Neural cell (in vitro differentiated cells): Measurements from ENCODE around the gene ARSK. TPM values are rescaled to one million over a fixed set of nuclear protein-coding genes. Genes with fewer than 3 reads are reported as not detected.

Experiments used
- H2AFZ ChIP-seq: fragments of 200-600, 300-800 bp; sonication (generic), shearing (Covaris generic); 2 replicates; pipeline ENCODE4 v1.6.0; 2014; ENCODE audit warnings: low read depth, mild to moderate bottlenecking, antibody characterized with exemption, low read length, moderate library complexity
- H3F3A ChIP-seq: fragments of 200-600 bp; shearing (Covaris generic); 2 replicates; pipeline ENCODE4 v1.6.1; 2016; ENCODE audit warnings: mild to moderate bottlenecking, moderate library complexity, mixed read lengths, antibody characterized with exemption, low read length; ENCODE audit not compliant: insufficient read depth, poor library complexity, severe bottlenecking
- H3K27ac ChIP-seq: fragments of 200-600, 300-800 bp; sonication (generic), shearing (Covaris generic); 2 replicates; pipeline ENCODE4 v1.5.1; 2014; ENCODE audit warnings: mild to moderate bottlenecking, low read length, moderate library complexity
- H3K27me3 ChIP-seq: fragments of 300-800, 200-600 bp; sonication (generic), shearing (Covaris generic); 2 replicates; pipeline ENCODE4 v1.6.0; 2014; ENCODE audit warnings: mild to moderate bottlenecking, low read depth, low read length, moderate library complexity; ENCODE audit not compliant: insufficient read depth
- H3K36me3 ChIP-seq: fragments of 300-800, 200-600 bp; sonication (generic), shearing (Covaris generic); 2 replicates; pipeline ENCODE4 v1.5.1; 2014; ENCODE audit warnings: mild to moderate bottlenecking, antibody characterized with exemption, low read length, moderate library complexity; ENCODE audit not compliant: insufficient read depth
- H3K4me2 ChIP-seq: fragments of 300-800, 200-600 bp; sonication (generic), shearing (Covaris generic); 2 replicates; pipeline ENCODE4 v1.6.0; 2014; ENCODE audit warnings: mild to moderate bottlenecking, low read length
- H3K4me3 ChIP-seq: fragments of 300-800, 200-600 bp; sonication (generic), shearing (Covaris generic); 2 replicates; pipeline ENCODE4 v1.5.1; 2014; ENCODE audit warnings: mild to moderate bottlenecking, low read length, moderate library complexity
- H3K79me2 ChIP-seq: fragments of 200-600 bp; shearing (Covaris generic); replicated peaks from 2 replicates; pipeline ENCODE4 v1.6.0; 2014; ENCODE audit warnings: mild to moderate bottlenecking, low read length, moderate library complexity; ENCODE audit not compliant: insufficient read depth
- H3K9ac ChIP-seq: fragments of 300-800, 200-600 bp; sonication (generic), shearing (Covaris generic); 2 replicates; pipeline ENCODE4 v1.6.1; 2016; ENCODE audit warnings: mild to moderate bottlenecking, low read length, mixed read lengths
- H3K9me2 ChIP-seq: fragments of 200-600 bp; shearing (Covaris generic); 2 replicates; pipeline ENCODE4 v1.6.1; 2016; ENCODE audit warnings: mild to moderate bottlenecking, low read length, mixed read lengths; ENCODE audit not compliant: insufficient read depth
- H3K9me3 ChIP-seq: fragments of 200-600, 300-800 bp; sonication (generic), shearing (Covaris generic); 2 replicates; pipeline ENCODE4 v1.6.1; 2016; ENCODE audit warnings: mild to moderate bottlenecking, mixed run types, low read length, moderate library complexity, mixed read lengths
- H4K20me1 ChIP-seq: fragments of 200-600 bp; shearing (Covaris generic); 2 replicates; pipeline ENCODE4 v1.6.1; 2016; ENCODE audit warnings: mild to moderate bottlenecking, mixed run types; ENCODE audit not compliant: insufficient read depth
- EP300 ChIP-seq: fragments of 450-650 bp; conservative IDR thresholded peaks from 2 replicates; pipeline ENCODE4 v1.6.1; 2014; ENCODE audit warnings: antibody characterized with exemption, mild to moderate bottlenecking, moderate library complexity; ENCODE audit not compliant: poor library complexity, severe bottlenecking
- EZH2 ChIP-seq: fragments of 200-600, 300-800 bp; shearing (Covaris generic), sonication (generic); IDR thresholded peaks from 2 replicates; pipeline ENCODE4 v1.6.1; 2014; ENCODE audit warnings: antibody characterized with exemption, low read length, borderline replicate concordance, mild to moderate bottlenecking; ENCODE audit not compliant: insufficient read depth, poor library complexity, severe bottlenecking
- MXI1 ChIP-seq: fragments of 450-650 bp; conservative IDR thresholded peaks from 2 replicates; pipeline ENCODE4 v1.6.1; 2014; ENCODE audit warnings: antibody characterized with exemption, mild to moderate bottlenecking; ENCODE audit not compliant: poor library complexity, severe bottlenecking
- POLR2AphosphoS5 ChIP-seq: IDR thresholded peaks from 2 replicates; pipeline ENCODE4 v1.6.1; 2012
- RAD21 ChIP-seq: fragments of 450-650 bp; conservative IDR thresholded peaks from 2 replicates; pipeline ENCODE4 v1.6.1; 2014; ENCODE audit warnings: antibody characterized with exemption, mild to moderate bottlenecking, moderate library complexity
- SMC3 ChIP-seq: fragments of 450-650 bp; conservative IDR thresholded peaks from 2 replicates; pipeline ENCODE4 v1.6.1; 2014; ENCODE audit warnings: antibody characterized with exemption, mild to moderate bottlenecking, moderate library complexity; ENCODE audit not compliant: poor library complexity
- TAF1 ChIP-seq: IDR thresholded peaks from 2 replicates; pipeline ENCODE4 v1.6.1; 2012; ENCODE audit warnings: low read depth
- polyA plus RNA-seq: library from polyadenylated mRNA; depleted of rRNA; stranded (reverse); fragments of >200 nt; gene quantifications from 2 replicates; pipeline ENCODE4 v1.2.3, GENCODE V29; 2014
- TF ChIP-seq, protein P1 (sequence below): fragments of 450-650 bp; IDR thresholded peaks from 2 replicates; pipeline ENCODE4 v1.5.1; 2014; ENCODE audit warnings: antibody characterized with exemption, mild to moderate bottlenecking, moderate library complexity; ENCODE audit not compliant: poor library complexity, severe bottlenecking
- TF ChIP-seq, protein P2 (sequence below): IDR thresholded peaks from 2 replicates; pipeline ENCODE4 v1.6.1; 2012; ENCODE audit warnings: borderline replicate concordance

Gene ARSK
- polyA plus RNA-seq, 1 donor from 2014 or later, result 2.8 TPM

DNA sequence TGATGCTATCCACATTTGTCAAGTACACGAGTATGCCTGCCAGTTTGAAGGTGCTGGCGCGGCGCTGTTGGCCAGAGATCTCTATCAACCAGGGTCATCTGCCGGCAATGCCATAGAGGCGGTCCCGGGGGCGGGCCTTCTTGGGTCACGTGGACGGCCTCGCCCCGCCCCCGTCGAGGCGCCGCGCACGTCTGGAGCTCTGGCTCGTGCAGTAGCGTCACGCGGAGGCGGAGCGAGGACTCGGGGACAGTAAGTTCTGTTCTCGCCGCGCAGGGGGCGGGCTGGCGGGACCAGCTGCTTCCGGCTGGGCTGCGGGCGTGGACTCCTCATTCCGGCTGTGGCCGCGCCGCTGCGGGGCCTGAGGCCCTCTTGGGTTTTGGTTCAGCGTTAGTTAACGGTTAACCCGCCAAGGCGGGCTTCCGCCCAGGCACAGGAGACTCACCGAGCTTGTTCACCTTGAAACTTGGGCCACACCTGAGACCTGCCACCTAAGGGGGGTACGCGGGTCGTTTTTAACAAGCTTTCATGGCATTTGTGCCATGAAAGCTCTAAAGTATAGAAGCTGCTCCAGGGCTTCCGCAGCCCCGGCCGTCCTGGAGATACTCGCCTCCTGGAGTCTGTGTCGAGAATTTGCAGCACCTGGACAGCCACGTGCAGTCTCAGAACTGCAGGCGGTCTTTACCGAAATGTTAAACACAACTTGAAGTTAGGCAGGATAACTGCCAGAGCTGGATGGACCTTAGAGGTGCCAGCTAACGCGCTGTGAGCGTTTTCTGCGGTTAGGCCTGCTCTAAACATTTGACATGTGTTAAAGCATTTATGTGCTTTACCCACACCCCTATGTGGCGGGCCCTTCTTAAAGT lies 91.9 kb downstream of the ARSK start, which contains the start of gene RFESD:
RFESD (plus strand) TSS at position 209 of the 863 bp plus-strand sequence. CDS start 5,495 bp downstream, outside the sequence.
- Histone ChIP-seq H4K20me1 (no peaks in the 10 kb centered on the region), H3K9me3 (peaks cover 3% of the 10 kb centered on the region), H3K4me3 (peak within 1 kb of the TSS; percentile 64), H3K79me2 (no peaks in the 10 kb centered on the region), H3K27me3 (no peaks in the 10 kb centered on the region), H3F3A (no peaks in the 10 kb centered on the region), H3K36me3 (no peaks in the 10 kb centered on the region), H3K9me2 (no peaks in the 10 kb centered on the region), H2AFZ (no peak within 1 kb of the TSS), H3K4me2 (no peak within 1 kb of the TSS), H3K9ac (no peak within 1 kb of the TSS), H3K27ac (no peak within 1 kb of the TSS)
- TF ChIP-seq EP300, result no peak
- TF ChIP-seq, protein P1, sequence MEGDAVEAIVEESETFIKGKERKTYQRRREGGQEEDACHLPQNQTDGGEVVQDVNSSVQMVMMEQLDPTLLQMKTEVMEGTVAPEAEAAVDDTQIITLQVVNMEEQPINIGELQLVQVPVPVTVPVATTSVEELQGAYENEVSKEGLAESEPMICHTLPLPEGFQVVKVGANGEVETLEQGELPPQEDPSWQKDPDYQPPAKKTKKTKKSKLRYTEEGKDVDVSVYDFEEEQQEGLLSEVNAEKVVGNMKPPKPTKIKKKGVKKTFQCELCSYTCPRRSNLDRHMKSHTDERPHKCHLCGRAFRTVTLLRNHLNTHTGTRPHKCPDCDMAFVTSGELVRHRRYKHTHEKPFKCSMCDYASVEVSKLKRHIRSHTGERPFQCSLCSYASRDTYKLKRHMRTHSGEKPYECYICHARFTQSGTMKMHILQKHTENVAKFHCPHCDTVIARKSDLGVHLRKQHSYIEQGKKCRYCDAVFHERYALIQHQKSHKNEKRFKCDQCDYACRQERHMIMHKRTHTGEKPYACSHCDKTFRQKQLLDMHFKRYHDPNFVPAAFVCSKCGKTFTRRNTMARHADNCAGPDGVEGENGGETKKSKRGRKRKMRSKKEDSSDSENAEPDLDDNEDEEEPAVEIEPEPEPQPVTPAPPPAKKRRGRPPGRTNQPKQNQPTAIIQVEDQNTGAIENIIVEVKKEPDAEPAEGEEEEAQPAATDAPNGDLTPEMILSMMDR, result no peak
- no peak for TF ChIP-seq EZH2
- TF ChIP-seq, protein P2, sequence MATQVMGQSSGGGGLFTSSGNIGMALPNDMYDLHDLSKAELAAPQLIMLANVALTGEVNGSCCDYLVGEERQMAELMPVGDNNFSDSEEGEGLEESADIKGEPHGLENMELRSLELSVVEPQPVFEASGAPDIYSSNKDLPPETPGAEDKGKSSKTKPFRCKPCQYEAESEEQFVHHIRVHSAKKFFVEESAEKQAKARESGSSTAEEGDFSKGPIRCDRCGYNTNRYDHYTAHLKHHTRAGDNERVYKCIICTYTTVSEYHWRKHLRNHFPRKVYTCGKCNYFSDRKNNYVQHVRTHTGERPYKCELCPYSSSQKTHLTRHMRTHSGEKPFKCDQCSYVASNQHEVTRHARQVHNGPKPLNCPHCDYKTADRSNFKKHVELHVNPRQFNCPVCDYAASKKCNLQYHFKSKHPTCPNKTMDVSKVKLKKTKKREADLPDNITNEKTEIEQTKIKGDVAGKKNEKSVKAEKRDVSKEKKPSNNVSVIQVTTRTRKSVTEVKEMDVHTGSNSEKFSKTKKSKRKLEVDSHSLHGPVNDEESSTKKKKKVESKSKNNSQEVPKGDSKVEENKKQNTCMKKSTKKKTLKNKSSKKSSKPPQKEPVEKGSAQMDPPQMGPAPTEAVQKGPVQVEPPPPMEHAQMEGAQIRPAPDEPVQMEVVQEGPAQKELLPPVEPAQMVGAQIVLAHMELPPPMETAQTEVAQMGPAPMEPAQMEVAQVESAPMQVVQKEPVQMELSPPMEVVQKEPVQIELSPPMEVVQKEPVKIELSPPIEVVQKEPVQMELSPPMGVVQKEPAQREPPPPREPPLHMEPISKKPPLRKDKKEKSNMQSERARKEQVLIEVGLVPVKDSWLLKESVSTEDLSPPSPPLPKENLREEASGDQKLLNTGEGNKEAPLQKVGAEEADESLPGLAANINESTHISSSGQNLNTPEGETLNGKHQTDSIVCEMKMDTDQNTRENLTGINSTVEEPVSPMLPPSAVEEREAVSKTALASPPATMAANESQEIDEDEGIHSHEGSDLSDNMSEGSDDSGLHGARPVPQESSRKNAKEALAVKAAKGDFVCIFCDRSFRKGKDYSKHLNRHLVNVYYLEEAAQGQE, result no peak

DNA sequence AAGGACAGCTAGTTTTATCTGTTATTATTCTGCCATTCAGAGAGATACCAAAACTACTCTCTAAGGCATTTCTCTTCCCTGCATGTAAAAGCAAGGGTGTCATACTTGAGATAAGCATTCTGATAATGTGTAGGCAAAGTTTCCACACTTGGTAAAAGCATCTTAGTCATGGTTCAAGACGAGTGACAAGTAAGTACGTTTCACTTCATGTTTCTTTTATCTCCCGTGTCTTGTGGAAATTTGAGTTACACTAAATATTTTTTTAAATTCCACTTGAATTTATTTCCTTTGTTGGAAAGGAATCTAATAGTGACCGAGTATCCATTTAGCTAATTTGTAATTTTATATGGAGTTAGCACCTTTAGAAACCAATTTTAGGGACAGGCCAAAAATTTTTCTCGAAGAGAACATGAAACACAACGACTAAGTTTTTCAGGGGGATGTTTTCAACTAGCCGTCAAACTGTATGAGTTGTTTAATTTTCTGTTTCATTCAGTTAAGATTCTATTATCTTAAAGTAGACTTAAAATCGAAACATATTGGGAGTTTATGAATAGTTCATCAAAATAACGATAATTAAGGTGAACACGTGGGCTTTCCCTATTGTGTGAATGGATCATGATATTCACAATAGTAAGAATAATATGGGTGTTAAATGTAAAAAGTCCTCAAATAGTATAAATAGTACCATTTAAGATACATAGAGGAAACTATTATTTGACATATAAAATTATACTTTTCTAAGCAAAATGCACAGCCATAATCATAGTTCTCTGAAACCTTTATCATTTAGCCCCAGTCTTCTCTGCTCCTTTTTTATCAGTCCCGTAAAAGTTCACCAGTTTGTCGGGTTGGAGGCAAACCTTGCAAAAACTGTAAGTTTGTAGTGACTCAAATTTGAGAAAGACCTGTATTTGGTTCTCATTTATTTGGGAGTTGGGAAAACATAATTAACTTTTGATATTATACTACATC lies 93.3 kb downstream of the ARSK start:
- Histone ChIP-seq H3K79me2 (no peaks in the 10 kb centered on the region), H3K27me3 (no peaks in the 10 kb centered on the region), H2AFZ (no peak overlapping the region), H3K36me3 (no peaks in the 10 kb centered on the region), H3K9me3 (peaks cover 3% of the 10 kb centered on the region), H3K4me3 (no peak overlapping the region), H3K27ac (no peak overlapping the region), H3F3A (no peaks in the 10 kb centered on the region), H3K9ac (no peak overlapping the region), H3K9me2 (no peaks in the 10 kb centered on the region), H4K20me1 (no peaks in the 10 kb centered on the region), H3K4me2 (no peak overlapping the region)
- TF ChIP-seq MXI1, result no peak
- no peak for TF ChIP-seq RAD21
- no peak for TF ChIP-seq EZH2
- TF ChIP-seq EP300, result no peak
- no peak for TF ChIP-seq SMC3
- TF ChIP-seq, protein P1, result no peak
- no peak for TF ChIP-seq POLR2AphosphoS5
- TF ChIP-seq, protein P2, result no peak
- TF ChIP-seq TAF1, result no peak
